K562 (cell line): ENCODE data around the gene PRRC2B. TPM values are rescaled to one million over a fixed set of nuclear protein-coding genes. Genes with fewer than 3 reads are reported as not detected.

ENCODE experiments used
- ATAC-seq: fragments of 200-7000 bp; cut with Tn5 transposase; 3 replicates; pipeline ENCODE4 v1.9.1; 2020; ENCODE audit warnings: moderate library complexity
- BruUV-seq: library from RNA; stranded (reverse); fragments of 400-500 nt; replicated peaks from 2 replicates; lab custom pipeline; 2021; lab: Mats Ljungman, UMichigan
- CTCF ChIA-PET: fragments of 300-600 bp; formaldehyde crosslinking; extraction: SDS; loops from one replicate; lab custom pipeline; 2021; ENCODE audit warnings: low intra/inter-chr PET ratio; lab: Yijun Ruan, JAX
- POLR2A ChIA-PET: fragments of 300-600, 350-650 bp; sonication (Branson Sonifier 250); formaldehyde crosslinking; extraction: SDS; loops from one replicate; lab custom pipeline; 2021; ENCODE audit warnings: antibody characterized with exemption, inconsistent platforms; lab: Yijun Ruan, JAX
- DNase-seq, 4 experiments: peaks; one replicate each; pipeline versions ENCODE4 v3.0.0 to v3.0.0-alpha.2; 2011 to 2018; ENCODE audit warnings: low spot score in 3 of 4, mixed read lengths in 3 of 4; ENCODE audit errors: extremely low read depth in 1 of 4
- FAIRE-seq: peaks from 2 replicates; lab custom pipeline; 2011; peaks lifted over from hg19 to GRCh38; lab: Jason Lieb, UNC
- H2AFZ ChIP-seq: 2 replicates; pipeline ENCODE4 v1.6.0; 2011; ENCODE audit warnings: low read depth, low read length, control low read depth, inconsistent platforms
- H3K27ac ChIP-seq: fragments of 200-600 bp; 3 replicates; pipeline ENCODE4 v1.8.0; 2011; ENCODE audit warnings: low read depth, mild to moderate bottlenecking, control low read depth, inconsistent platforms, low read length, moderate library complexity, mixed read lengths; ENCODE audit errors: extremely low read depth
- H3K27me3 ChIP-seq, 2 experiments: fragments of 300-600 bp in 1 of 2; 2 replicates in 1 of 2; 3 replicates in 1 of 2; pipeline versions ENCODE4 v1.6.0 to v1.8.0; 2011; ENCODE audit warnings: inconsistent platforms in 2 of 2, low read length in 2 of 2, mild to moderate bottlenecking in 1 of 2, mixed read lengths in 1 of 2, moderate library complexity in 1 of 2; ENCODE audit not compliant: control insufficient read depth in 2 of 2, insufficient read depth in 2 of 2
- H3K36me3 ChIP-seq: fragments of 300-600 bp; 3 replicates; pipeline ENCODE4 v1.8.0; 2011; ENCODE audit warnings: mild to moderate bottlenecking, low read length, inconsistent platforms; ENCODE audit not compliant: control insufficient read depth, insufficient read depth
- H3K4me1 ChIP-seq, 2 experiments: fragments of 200-600 bp in 1 of 2; replicated peaks in 1 of 2; 2 replicates in 1 of 2; 3 replicates in 1 of 2; pipeline versions ENCODE4 v1.5.1 to v1.8.0; 2011; ENCODE audit warnings: inconsistent platforms in 2 of 2, low read length in 2 of 2, mild to moderate bottlenecking in 1 of 2, mixed read lengths in 1 of 2, moderate library complexity in 1 of 2; ENCODE audit not compliant: control insufficient read depth in 2 of 2, insufficient read depth in 2 of 2
- H3K4me2 ChIP-seq: 2 replicates; pipeline ENCODE4 v1.6.1; 2011; ENCODE audit warnings: low read length, control low read depth, inconsistent platforms, mixed read lengths; ENCODE audit not compliant: insufficient read depth
- H3K4me3 ChIP-seq: fragments of 200-600 bp; sonication (generic), shearing (Covaris generic); 2 replicates; pipeline ENCODE4 v1.5.1; 2016; ENCODE audit warnings: control low read depth, inconsistent platforms
- H3K79me2 ChIP-seq: fragments of 200-600 bp; 3 replicates; pipeline ENCODE4 v1.8.0; 2011; ENCODE audit warnings: low read length, inconsistent platforms; ENCODE audit not compliant: control insufficient read depth, insufficient read depth
- H3K9ac ChIP-seq, 2 experiments: 2 replicates each; pipeline versions ENCODE4 v1.6.0 to v1.6.1; 2011; ENCODE audit warnings: low read depth in 2 of 2, low read length in 2 of 2, control low read depth in 1 of 2, inconsistent platforms in 1 of 2, mild to moderate bottlenecking in 1 of 2, mixed read lengths in 1 of 2; ENCODE audit not compliant: insufficient read depth in 1 of 2
- H3K9me1 ChIP-seq: one replicate; pipeline ENCODE4 v1.6.0; 2011; ENCODE audit warnings: inconsistent platforms, mild to moderate bottlenecking, low read length, moderate library complexity; ENCODE audit not compliant: control insufficient read depth, insufficient read depth
- H3K9me3 ChIP-seq: replicated peaks from 2 replicates; pipeline ENCODE4 v1.5.1; 2011; ENCODE audit warnings: low read depth, low read length, inconsistent platforms; ENCODE audit not compliant: control insufficient read depth, insufficient read depth
- H4K20me1 ChIP-seq: replicated peaks from 2 replicates; pipeline ENCODE4 v1.6.1; 2011; ENCODE audit warnings: low read length, inconsistent platforms, mixed read lengths; ENCODE audit not compliant: control insufficient read depth, insufficient read depth
- CHD7 ChIP-seq: fragments of 200-600 bp; sonication (generic); IDR thresholded peaks from one replicate; pipeline ENCODE4 v1.6.1; 2012; ENCODE audit warnings: mild to moderate bottlenecking, low read depth, low read length, inconsistent platforms
- HSF4 ChIP-seq: fragments of 250-450 bp; sonication (Bioruptor Pico); IDR thresholded peaks from 2 replicates; pipeline ENCODE4 v2.1.2; 2022; ENCODE audit warnings: mild to moderate bottlenecking, moderate library complexity, borderline replicate concordance
- POLR2AphosphoS5 ChIP-seq: IDR thresholded peaks from 2 replicates; pipeline ENCODE4 v1.6.1; 2011; ENCODE audit warnings: mild to moderate bottlenecking, low read depth, low read length, moderate library complexity; ENCODE audit not compliant: control insufficient read depth, insufficient read depth
- POU5F1 ChIP-seq: fragments of 150-350 bp; IDR thresholded peaks from 2 replicates; pipeline ENCODE4 v1.6.1; 2014; ENCODE audit warnings: borderline replicate concordance, low read length, low read depth, mild to moderate bottlenecking; ENCODE audit not compliant: partially characterized antibody
- ZNF398 ChIP-seq: fragments of 250-450 bp; sonication (Bioruptor Pico); IDR thresholded peaks from 2 replicates; pipeline ENCODE4 v1.8.0; 2021; ENCODE audit warnings: moderate library complexity, mild to moderate bottlenecking, inconsistent platforms
- whole genome bisulfite sequencing: fragments of 100-300 bp; shearing (Covaris generic); methylation state at CpG from one replicate; pipeline ENCODE4 v1.1.6; 2016; ENCODE audit warnings: low coverage, mixed read lengths; ENCODE audit not compliant: insufficient coverage; ENCODE audit errors: missing lambda C conversion rate; 5-methylcytosine and 5-hydroxymethylcytosine counted together
- in situ Hi-C: fragments of 300-500 bp; cut with MboI; formaldehyde crosslinking; loops from 4 replicates; pipeline ENCODE4 v1.15.0; 2018; ENCODE audit warnings: inconsistent platforms, mixed read lengths
- intact Hi-C: fragments of 100-400 bp; cut with micrococcal nuclease; formaldehyde crosslinking; loops from 2 replicates; pipeline ENCODE4 v1.14.2; 2022
- polyA plus RNA-seq, 8 experiments: library from polyadenylated mRNA; depleted of rRNA in 4 of 8; stranded (reverse) in 5 of 8; unstranded in 3 of 8; fragments of >200 nt; fragmentation: Nextera tagmentation in 2 of 8; fragmentation: Illumina TruSeq in 1 of 8; extraction: Ambion mirVana in 2 of 8; extraction: Trizol in 1 of 8; gene quantifications; 2 replicates each; pipeline versions ENCODE4 v1.2.1 to v1.2.3, GENCODE V29; 2011 to 2014; ENCODE audit warnings: inconsistent platforms in 1 of 8, missing spikeins in 1 of 8
- total RNA-seq, 7 experiments: library from RNA; depleted of rRNA in 6 of 7; stranded (reverse); fragments of >200 nt in 6 of 7; fragmentation: Illumina TruSeq in 2 of 7; extraction: Trizol in 2 of 7; gene quantifications; 2 replicates each; pipeline versions ENCODE4 v1.2.1 to v1.2.3, GENCODE V29; 2011 to 2021; ENCODE audit warnings: low replicate concordance in 1 of 7

The PRRC2B gene
- total and polyA plus RNA-seq, 9 of the 15 experiments (the other 6 are each of a cell fraction or from before 2014, with no cell fraction given): 0.34 to 125 (median 30.9) TPM

- Histone ChIP-seq H3K9me1 (no peaks in the 10 kb centered on the region), H3K27me3 (no peaks in the 10 kb centered on the region), H3K4me2 (peak within 1 kb of the TSS; percentile 86), H3K9ac (peak within 1 kb of the TSS; percentile 70 to 95), H4K20me1 (0 out of 2 replicates have a peak, but pooled peaks cover 4% of the 10 kb centered on the region), H3K27ac (peak within 1 kb of the TSS; percentile 62), H2AFZ (peak within 1 kb of the TSS; percentile 94), H3K79me2 (peaks cover 10% of the 10 kb centered on the region), H3K4me3 (peak within 1 kb of the TSS; percentile 89), H3K4me1 (peaks cover 4 to 25% of the 10 kb centered on the region in 2 experiments; a peak in 4 of 5 replicates), H3K9me3 (no peaks in the 10 kb centered on the region), H3K36me3 (peaks cover 24% of the 10 kb centered on the region; the same call in 2 of the 3 replicates)
- peak; percentile 93 to 99 (median 98) for DNase-seq
- FAIRE-seq: peak; percentile 84
- intact Hi-C loops: loop anchor here (10.0 kb wide), 1 partner anchor 242 kb away; the partner anchor contains the start of gene RAPGEF1
- POLR2A ChIA-PET: interaction anchor here (0.6 to 1.3 kb wide), 7 partner anchors 9 to 453 kb away, joined by 3 to 4 read pairs (median 3); no protein-coding TSS in a partner anchor
- under 1% methylated on average over 48 of the region's 83 CpGs for WGBS
- in situ Hi-C loops: no loop called here
- ATAC-seq: peak; percentile 91
- CTCF ChIA-PET: interaction anchor here (0.9 kb wide), 1 partner anchor 237 kb away, joined by 4 read pairs; no protein-coding TSS in a partner anchor
- BruUV-seq: TSS peak; percentile 28
- TF ChIP-seq POU5F1: peak; percentile 50
- TF ChIP-seq ZNF398 (CRISPR knock-in tag): no peak
- no peak for TF ChIP-seq CHD7
- no peak for TF ChIP-seq HSF4 (CRISPR knock-in tag)
- peak; percentile 44; the same call in 1 of the 2 replicates for TF ChIP-seq POLR2AphosphoS5
Measured at GRCh38 chr9:131502781-131503625, 109.1 kb downstream of the PRRC2B start, which contains the start of gene POMT1. Gene POMT1, plus strand, starts transcription at chr9:131502918. Its CDS starts 1,301 bp downstream, at chr9:131504219.
